Neural cell (in vitro differentiated cells): ENCODE results near the gene GALNT4. TPM values are rescaled to one million over a fixed set of nuclear protein-coding genes. Genes with fewer than 3 reads are reported as not detected.

ENCODE experiments used
- H2AFZ ChIP-seq: fragments of 200-600, 300-800 bp; sonication (generic), shearing (Covaris generic); 2 replicates; pipeline ENCODE4 v1.6.0; 2014; ENCODE audit warnings: low read depth, mild to moderate bottlenecking, antibody characterized with exemption, low read length, moderate library complexity
- H3F3A ChIP-seq: fragments of 200-600 bp; shearing (Covaris generic); 2 replicates; pipeline ENCODE4 v1.6.1; 2016; ENCODE audit warnings: mild to moderate bottlenecking, moderate library complexity, mixed read lengths, antibody characterized with exemption, low read length; ENCODE audit not compliant: insufficient read depth, poor library complexity, severe bottlenecking
- H3K27ac ChIP-seq: fragments of 200-600, 300-800 bp; sonication (generic), shearing (Covaris generic); 2 replicates; pipeline ENCODE4 v1.5.1; 2014; ENCODE audit warnings: mild to moderate bottlenecking, low read length, moderate library complexity
- H3K27me3 ChIP-seq: fragments of 300-800, 200-600 bp; sonication (generic), shearing (Covaris generic); 2 replicates; pipeline ENCODE4 v1.6.0; 2014; ENCODE audit warnings: mild to moderate bottlenecking, low read depth, low read length, moderate library complexity; ENCODE audit not compliant: insufficient read depth
- H3K36me3 ChIP-seq: fragments of 300-800, 200-600 bp; sonication (generic), shearing (Covaris generic); 2 replicates; pipeline ENCODE4 v1.5.1; 2014; ENCODE audit warnings: mild to moderate bottlenecking, antibody characterized with exemption, low read length, moderate library complexity; ENCODE audit not compliant: insufficient read depth
- H3K4me2 ChIP-seq: fragments of 300-800, 200-600 bp; sonication (generic), shearing (Covaris generic); 2 replicates; pipeline ENCODE4 v1.6.0; 2014; ENCODE audit warnings: mild to moderate bottlenecking, low read length
- H3K4me3 ChIP-seq: fragments of 300-800, 200-600 bp; sonication (generic), shearing (Covaris generic); 2 replicates; pipeline ENCODE4 v1.5.1; 2014; ENCODE audit warnings: mild to moderate bottlenecking, low read length, moderate library complexity
- H3K79me2 ChIP-seq: fragments of 200-600 bp; shearing (Covaris generic); replicated peaks from 2 replicates; pipeline ENCODE4 v1.6.0; 2014; ENCODE audit warnings: mild to moderate bottlenecking, low read length, moderate library complexity; ENCODE audit not compliant: insufficient read depth
- H3K9ac ChIP-seq: fragments of 300-800, 200-600 bp; sonication (generic), shearing (Covaris generic); 2 replicates; pipeline ENCODE4 v1.6.1; 2016; ENCODE audit warnings: mild to moderate bottlenecking, low read length, mixed read lengths
- H3K9me2 ChIP-seq: fragments of 200-600 bp; shearing (Covaris generic); 2 replicates; pipeline ENCODE4 v1.6.1; 2016; ENCODE audit warnings: mild to moderate bottlenecking, low read length, mixed read lengths; ENCODE audit not compliant: insufficient read depth
- H3K9me3 ChIP-seq: fragments of 200-600, 300-800 bp; sonication (generic), shearing (Covaris generic); 2 replicates; pipeline ENCODE4 v1.6.1; 2016; ENCODE audit warnings: mild to moderate bottlenecking, mixed run types, low read length, moderate library complexity, mixed read lengths
- H4K20me1 ChIP-seq: fragments of 200-600 bp; shearing (Covaris generic); 2 replicates; pipeline ENCODE4 v1.6.1; 2016; ENCODE audit warnings: mild to moderate bottlenecking, mixed run types; ENCODE audit not compliant: insufficient read depth
- EP300 ChIP-seq: fragments of 450-650 bp; conservative IDR thresholded peaks from 2 replicates; pipeline ENCODE4 v1.6.1; 2014; ENCODE audit warnings: antibody characterized with exemption, mild to moderate bottlenecking, moderate library complexity; ENCODE audit not compliant: poor library complexity, severe bottlenecking
- EZH2 ChIP-seq: fragments of 200-600, 300-800 bp; shearing (Covaris generic), sonication (generic); IDR thresholded peaks from 2 replicates; pipeline ENCODE4 v1.6.1; 2014; ENCODE audit warnings: antibody characterized with exemption, low read length, borderline replicate concordance, mild to moderate bottlenecking; ENCODE audit not compliant: insufficient read depth, poor library complexity, severe bottlenecking
- MXI1 ChIP-seq: fragments of 450-650 bp; conservative IDR thresholded peaks from 2 replicates; pipeline ENCODE4 v1.6.1; 2014; ENCODE audit warnings: antibody characterized with exemption, mild to moderate bottlenecking; ENCODE audit not compliant: poor library complexity, severe bottlenecking
- POLR2AphosphoS5 ChIP-seq: IDR thresholded peaks from 2 replicates; pipeline ENCODE4 v1.6.1; 2012
- RAD21 ChIP-seq: fragments of 450-650 bp; conservative IDR thresholded peaks from 2 replicates; pipeline ENCODE4 v1.6.1; 2014; ENCODE audit warnings: antibody characterized with exemption, mild to moderate bottlenecking, moderate library complexity
- SMC3 ChIP-seq: fragments of 450-650 bp; conservative IDR thresholded peaks from 2 replicates; pipeline ENCODE4 v1.6.1; 2014; ENCODE audit warnings: antibody characterized with exemption, mild to moderate bottlenecking, moderate library complexity; ENCODE audit not compliant: poor library complexity
- TAF1 ChIP-seq: IDR thresholded peaks from 2 replicates; pipeline ENCODE4 v1.6.1; 2012; ENCODE audit warnings: low read depth
- polyA plus RNA-seq: library from polyadenylated mRNA; depleted of rRNA; stranded (reverse); fragments of >200 nt; gene quantifications from 2 replicates; pipeline ENCODE4 v1.2.3, GENCODE V29; 2014
- TF ChIP-seq, protein P1 (sequence below): IDR thresholded peaks from 2 replicates; pipeline ENCODE4 v1.6.1; 2012; ENCODE audit warnings: borderline replicate concordance
- TF ChIP-seq, protein P2 (sequence below): fragments of 450-650 bp; IDR thresholded peaks from 2 replicates; pipeline ENCODE4 v1.5.1; 2014; ENCODE audit warnings: antibody characterized with exemption, mild to moderate bottlenecking, moderate library complexity; ENCODE audit not compliant: poor library complexity, severe bottlenecking

The GALNT4 gene
- polyA plus RNA-seq, 1 donor from 2014 or later = 0.78 TPM

DNA sequence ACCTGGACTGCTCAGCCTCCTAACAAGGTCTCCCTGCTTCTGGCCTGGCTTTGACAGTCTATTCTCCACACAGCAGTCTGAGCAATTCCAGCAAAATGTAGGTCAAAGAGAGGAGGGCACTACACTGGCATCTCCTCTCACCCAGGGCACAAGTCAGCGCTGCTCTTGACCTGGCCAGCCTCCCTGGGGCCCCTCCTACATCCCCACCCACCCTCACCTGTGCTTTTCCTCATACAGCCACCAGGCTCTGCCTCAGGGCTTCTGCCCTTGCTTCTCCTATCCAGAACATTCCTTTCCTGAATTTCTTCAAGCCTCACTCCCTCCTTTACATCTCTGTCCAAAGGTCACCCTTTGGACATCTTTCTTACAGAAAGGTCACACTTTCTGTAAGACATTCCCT, 33.7 kb downstream of the GALNT4 start:
- Histone ChIP-seq H3K27me3 (no peaks in the 10 kb centered on the region), H3K9ac (no peak overlapping the region), H3K4me3 (no peak overlapping the region), H3K27ac (no peak overlapping the region), H4K20me1 (no peaks in the 10 kb centered on the region), H3K4me2 (no peak overlapping the region), H3K9me3 (no peaks in the 10 kb centered on the region), H3F3A (no peaks in the 10 kb centered on the region), H3K9me2 (no peaks in the 10 kb centered on the region), H3K36me3 (no peaks in the 10 kb centered on the region), H2AFZ (no peak overlapping the region), H3K79me2 (no peaks in the 10 kb centered on the region)
- TF ChIP-seq EP300 (no peak), POLR2AphosphoS5 (no peak), TAF1 (no peak), MXI1 (no peak), RAD21 (no peak), EZH2 (no peak), SMC3 (no peak)
- TF ChIP-seq, protein P1, sequence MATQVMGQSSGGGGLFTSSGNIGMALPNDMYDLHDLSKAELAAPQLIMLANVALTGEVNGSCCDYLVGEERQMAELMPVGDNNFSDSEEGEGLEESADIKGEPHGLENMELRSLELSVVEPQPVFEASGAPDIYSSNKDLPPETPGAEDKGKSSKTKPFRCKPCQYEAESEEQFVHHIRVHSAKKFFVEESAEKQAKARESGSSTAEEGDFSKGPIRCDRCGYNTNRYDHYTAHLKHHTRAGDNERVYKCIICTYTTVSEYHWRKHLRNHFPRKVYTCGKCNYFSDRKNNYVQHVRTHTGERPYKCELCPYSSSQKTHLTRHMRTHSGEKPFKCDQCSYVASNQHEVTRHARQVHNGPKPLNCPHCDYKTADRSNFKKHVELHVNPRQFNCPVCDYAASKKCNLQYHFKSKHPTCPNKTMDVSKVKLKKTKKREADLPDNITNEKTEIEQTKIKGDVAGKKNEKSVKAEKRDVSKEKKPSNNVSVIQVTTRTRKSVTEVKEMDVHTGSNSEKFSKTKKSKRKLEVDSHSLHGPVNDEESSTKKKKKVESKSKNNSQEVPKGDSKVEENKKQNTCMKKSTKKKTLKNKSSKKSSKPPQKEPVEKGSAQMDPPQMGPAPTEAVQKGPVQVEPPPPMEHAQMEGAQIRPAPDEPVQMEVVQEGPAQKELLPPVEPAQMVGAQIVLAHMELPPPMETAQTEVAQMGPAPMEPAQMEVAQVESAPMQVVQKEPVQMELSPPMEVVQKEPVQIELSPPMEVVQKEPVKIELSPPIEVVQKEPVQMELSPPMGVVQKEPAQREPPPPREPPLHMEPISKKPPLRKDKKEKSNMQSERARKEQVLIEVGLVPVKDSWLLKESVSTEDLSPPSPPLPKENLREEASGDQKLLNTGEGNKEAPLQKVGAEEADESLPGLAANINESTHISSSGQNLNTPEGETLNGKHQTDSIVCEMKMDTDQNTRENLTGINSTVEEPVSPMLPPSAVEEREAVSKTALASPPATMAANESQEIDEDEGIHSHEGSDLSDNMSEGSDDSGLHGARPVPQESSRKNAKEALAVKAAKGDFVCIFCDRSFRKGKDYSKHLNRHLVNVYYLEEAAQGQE = no peak
- TF ChIP-seq, protein P2, sequence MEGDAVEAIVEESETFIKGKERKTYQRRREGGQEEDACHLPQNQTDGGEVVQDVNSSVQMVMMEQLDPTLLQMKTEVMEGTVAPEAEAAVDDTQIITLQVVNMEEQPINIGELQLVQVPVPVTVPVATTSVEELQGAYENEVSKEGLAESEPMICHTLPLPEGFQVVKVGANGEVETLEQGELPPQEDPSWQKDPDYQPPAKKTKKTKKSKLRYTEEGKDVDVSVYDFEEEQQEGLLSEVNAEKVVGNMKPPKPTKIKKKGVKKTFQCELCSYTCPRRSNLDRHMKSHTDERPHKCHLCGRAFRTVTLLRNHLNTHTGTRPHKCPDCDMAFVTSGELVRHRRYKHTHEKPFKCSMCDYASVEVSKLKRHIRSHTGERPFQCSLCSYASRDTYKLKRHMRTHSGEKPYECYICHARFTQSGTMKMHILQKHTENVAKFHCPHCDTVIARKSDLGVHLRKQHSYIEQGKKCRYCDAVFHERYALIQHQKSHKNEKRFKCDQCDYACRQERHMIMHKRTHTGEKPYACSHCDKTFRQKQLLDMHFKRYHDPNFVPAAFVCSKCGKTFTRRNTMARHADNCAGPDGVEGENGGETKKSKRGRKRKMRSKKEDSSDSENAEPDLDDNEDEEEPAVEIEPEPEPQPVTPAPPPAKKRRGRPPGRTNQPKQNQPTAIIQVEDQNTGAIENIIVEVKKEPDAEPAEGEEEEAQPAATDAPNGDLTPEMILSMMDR = no peak

DNA sequence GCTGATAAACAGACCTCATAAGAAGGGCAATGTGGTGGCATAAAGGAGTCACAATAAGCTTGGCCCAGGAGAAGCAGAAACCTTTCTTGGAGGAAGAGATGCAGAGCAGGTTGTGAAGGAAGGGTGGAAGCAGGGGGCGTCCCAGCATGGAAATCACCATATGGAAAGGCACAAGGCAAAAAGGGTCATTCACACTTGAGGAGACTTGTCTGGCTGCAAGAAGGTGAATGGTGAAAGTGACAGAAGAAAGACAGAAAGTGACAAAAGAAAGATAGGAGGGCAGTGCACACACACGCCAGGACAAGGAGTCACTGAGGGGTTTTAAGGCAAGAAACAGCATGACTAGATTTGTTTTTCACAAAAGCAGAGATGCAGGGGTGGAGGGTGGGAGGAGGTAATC, 38.3 kb downstream of the GALNT4 start:
- no peaks in the 10 kb centered on the region for H3K27me3 ChIP-seq
- H3F3A ChIP-seq = no peaks in the 10 kb centered on the region
- H3K4me2 ChIP-seq = no peak overlapping the region
- no peaks in the 10 kb centered on the region for H4K20me1 ChIP-seq
- no peak overlapping the region for H3K27ac ChIP-seq
- no peaks in the 10 kb centered on the region for H3K9me2 ChIP-seq
- no peak overlapping the region for H3K9ac ChIP-seq
- no peaks in the 10 kb centered on the region for H3K36me3 ChIP-seq
- TF ChIP-seq, protein P1 = no peak
- TF ChIP-seq POLR2AphosphoS5 = no peak
- no peak for TF ChIP-seq EP300
- TF ChIP-seq RAD21 = no peak
- TF ChIP-seq, protein P2 = no peak
- TF ChIP-seq EZH2 = no peak
- no peaks in the 10 kb centered on the region for H3K79me2 ChIP-seq
- H3K4me3 ChIP-seq = no peak overlapping the region
- H3K9me3 ChIP-seq = no peaks in the 10 kb centered on the region
- H2AFZ ChIP-seq = no peak overlapping the region
